Prostate gland (tissue), 2 donors: ENCODE data around the gene SKIDA1. TPM values are rescaled to one million over a fixed set of nuclear protein-coding genes. Genes with fewer than 3 reads are reported as not detected.

Experiments used
- DNase-seq: peaks from one replicate; pipeline ENCODE4 v3.0.0-alpha.2; 2019; ENCODE audit warnings: low spot score
- H3K27ac ChIP-seq, 2 donors: fragments of 200-600 bp; sonication (generic); 2 replicates each; pipeline ENCODE4 v1.5.1; 2017 to 2019
- H3K27me3 ChIP-seq: fragments of 200-600 bp; sonication (generic); replicated peaks from 2 replicates; pipeline ENCODE4 v1.5.1; 2019; ENCODE audit not compliant: insufficient read depth
- H3K36me3 ChIP-seq, 2 donors: fragments of 200-600 bp; sonication (generic); 1 replicate in 1 of 2; 2 replicates in 1 of 2; pipeline versions ENCODE4 v1.5.1 to v1.8.1; 2017 to 2019
- H3K4me1 ChIP-seq: fragments of 200-600 bp; sonication (generic); replicated peaks from 2 replicates; pipeline ENCODE4 v1.5.1; 2019
- H3K4me3 ChIP-seq, 2 donors: fragments of 200-600 bp; sonication (generic); 2 replicates each; pipeline ENCODE4 v1.5.1; 2017 to 2019
- H3K9me3 ChIP-seq: fragments of 200-600 bp; sonication (generic); 2 replicates; pipeline ENCODE4 v1.5.1; 2017
- CTCF ChIP-seq, 4 experiments: fragments of 200-600 bp in 2 of 4; fragments of 450-650 bp in 2 of 4; sonication (generic) in 2 of 4; IDR thresholded peaks; 1 replicate in 3 of 4; 2 replicates in 1 of 4; pipeline ENCODE4 v1.5.1; 2016 to 2019; ENCODE audit warnings: antibody characterized with exemption in 4 of 4, mild to moderate bottlenecking in 2 of 4, moderate library complexity in 2 of 4
- POLR2A ChIP-seq: fragments of 450-650 bp; IDR thresholded peaks from one replicate; pipeline ENCODE4 v1.6.1; 2016; ENCODE audit warnings: antibody characterized with exemption, mild to moderate bottlenecking
- POLR2AphosphoS5 ChIP-seq: sonication (generic); formaldehyde crosslinking; IDR thresholded peaks from one replicate; pipeline ENCODE4 v1.6.1; 2017; ENCODE audit warnings: antibody characterized with exemption
- WGBS: methylation state at CpG from one replicate; pipeline ENCODE4 v1.1.5; 2018; 5-methylcytosine and 5-hydroxymethylcytosine counted together
- intact Hi-C: fragments of 100-400 bp; cut with DNase I; formaldehyde crosslinking; loops from one replicate; pipeline ENCODE4 v1.14.2; 2022
- total RNA-seq, 2 donors: library from RNA; depleted of rRNA; stranded (reverse); fragments of >200 nt; gene quantifications; one replicate each; pipeline ENCODE4 v1.1.0, GENCODE V29; 2016

SKIDA1 gene
- total RNA-seq, 2 donors from 2014 or later: 1.5 to 4.3 TPM

- TF ChIP-seq CTCF (IDR thresholded peaks at IDR 0.05): no peak
- TF ChIP-seq POLR2AphosphoS5: no peak
- TF ChIP-seq POLR2A: no peak
- Histone ChIP-seq H3K27me3 (no peaks in the 10 kb centered on the region), H3K27ac (no peak overlapping the region), H3K9me3 (no peaks in the 10 kb centered on the region), H3K4me1 (no peaks in the 10 kb centered on the region), H3K4me3 (no peak overlapping the region), H3K36me3 (no peaks in the 10 kb centered on the region)
- intact Hi-C loops: no loop called here
- no peak for DNase-seq
- WGBS: 87% methylated on average over 3 of the region's 3 CpGs
These were observed 19.1 kb downstream of the SKIDA1 start for GRCh38 chr10:21506351-21506750.

- H3K4me1 ChIP-seq: no peaks in the 10 kb centered on the region
- H3K9me3 ChIP-seq: no peaks in the 10 kb centered on the region
- WGBS: 90% methylated on average over 4 of the region's 4 CpGs
- intact Hi-C loops: no loop called here
- H3K36me3 ChIP-seq: no peaks in the 10 kb centered on the region
- H3K27me3 ChIP-seq: no peaks in the 10 kb centered on the region
- no peak overlapping the region for H3K27ac ChIP-seq
- DNase-seq: no peak
- no peak overlapping the region for H3K4me3 ChIP-seq
- TF ChIP-seq POLR2A: no peak
- no peak for TF ChIP-seq POLR2AphosphoS5
- no peak for TF ChIP-seq CTCF (IDR thresholded peaks at IDR 0.05)
These were observed 19.7 kb downstream of the SKIDA1 start for GRCh38 chr10:21505711-21506278.

GRCh38 chr10:21503542-21503941 lies 21.9 kb downstream of the SKIDA1 start:
- no peak overlapping the region for H3K27ac ChIP-seq
- H3K4me3 ChIP-seq: no peak overlapping the region
- 90% methylated on average over 1 of the region's 1 CpG for WGBS
- no peak for TF ChIP-seq POLR2AphosphoS5
- no peak for TF ChIP-seq POLR2A
- TF ChIP-seq CTCF (IDR thresholded peaks at IDR 0.05): no peak
- no peaks in the 10 kb centered on the region for H3K9me3 ChIP-seq
- H3K27me3 ChIP-seq: no peaks in the 10 kb centered on the region
- DNase-seq: no peak
- intact Hi-C loops: no loop called here
- no peaks in the 10 kb centered on the region for H3K36me3 ChIP-seq
- H3K4me1 ChIP-seq: no peaks in the 10 kb centered on the region

DNA sequence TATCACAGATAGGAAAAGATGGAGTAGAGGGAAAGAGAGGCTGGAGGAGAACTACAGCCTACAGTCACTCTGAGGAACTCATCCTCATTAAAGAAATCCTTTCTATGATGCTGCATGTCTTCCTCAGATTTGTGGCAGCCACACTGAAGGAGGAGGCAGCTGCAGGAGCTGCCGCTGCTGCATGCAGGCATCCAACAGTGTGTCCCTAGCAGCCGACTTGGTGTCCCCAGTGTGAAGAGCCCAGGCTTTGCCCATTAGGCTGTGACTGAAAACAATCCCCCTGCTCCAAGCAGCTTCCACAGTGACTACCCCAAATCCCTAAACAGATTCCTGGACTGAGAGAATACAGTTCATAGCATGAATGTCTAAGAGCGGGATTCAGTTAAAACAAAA lies 23.1 kb downstream of the SKIDA1 start:
- intact Hi-C loops: no loop called here
- Histone ChIP-seq H3K9me3 (no peaks in the 10 kb centered on the region), H3K27me3 (no peaks in the 10 kb centered on the region), H3K36me3 (no peaks in the 10 kb centered on the region), H3K4me3 (no peak overlapping the region), H3K27ac (no peak overlapping the region), H3K4me1 (no peaks in the 10 kb centered on the region)
- DNase-seq: no peak
- WGBS: 97% methylated on average over 3 of the region's 3 CpGs
- no peak for TF ChIP-seq POLR2AphosphoS5
- no peak for TF ChIP-seq POLR2A
- TF ChIP-seq CTCF (IDR thresholded peaks at IDR 0.05): no peak

DNA sequence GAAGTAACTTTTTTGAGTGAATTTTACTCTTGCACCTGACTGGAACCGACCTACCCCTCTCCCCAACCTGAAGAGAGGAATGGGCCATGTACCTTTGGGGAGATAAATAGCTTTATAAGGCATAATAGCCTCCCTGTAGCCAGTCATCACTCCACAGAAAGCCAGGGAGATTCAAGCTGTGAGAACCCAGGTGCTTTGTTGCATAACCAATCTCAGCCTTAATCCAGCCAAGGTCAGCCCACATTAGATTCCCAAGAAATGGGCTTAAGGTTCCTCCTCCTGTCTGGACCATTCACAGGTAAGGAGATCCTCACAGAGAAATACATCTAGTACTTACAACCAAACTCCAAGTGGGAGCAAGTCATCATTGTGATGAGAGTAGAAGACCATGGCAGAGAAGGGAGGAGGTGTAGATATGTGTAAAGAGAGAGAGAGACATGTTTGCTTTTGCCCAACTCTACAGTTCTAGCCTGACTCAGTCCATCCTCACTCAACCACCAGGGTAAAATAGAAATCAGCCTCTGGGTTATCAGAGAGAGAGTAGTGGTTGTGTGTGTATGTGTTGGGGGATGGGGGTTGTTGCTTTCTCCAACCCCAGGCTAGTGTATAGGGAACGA lies 23.6 kb downstream of the SKIDA1 start:
- Histone ChIP-seq H3K36me3 (no peaks in the 10 kb centered on the region), H3K4me1 (no peaks in the 10 kb centered on the region), H3K27me3 (no peaks in the 10 kb centered on the region), H3K9me3 (no peaks in the 10 kb centered on the region), H3K4me3 (no peak overlapping the region), H3K27ac (no peak overlapping the region)
- DNase-seq: no peak
- intact Hi-C loops: no loop called here
- WGBS: 94% methylated on average over 2 of the region's 2 CpGs
- TF ChIP-seq POLR2A: no peak
- no peak for TF ChIP-seq CTCF (IDR thresholded peaks at IDR 0.05)
- no peak for TF ChIP-seq POLR2AphosphoS5
